Measurements from ENCODE around the gene IER5L.

DNA sequence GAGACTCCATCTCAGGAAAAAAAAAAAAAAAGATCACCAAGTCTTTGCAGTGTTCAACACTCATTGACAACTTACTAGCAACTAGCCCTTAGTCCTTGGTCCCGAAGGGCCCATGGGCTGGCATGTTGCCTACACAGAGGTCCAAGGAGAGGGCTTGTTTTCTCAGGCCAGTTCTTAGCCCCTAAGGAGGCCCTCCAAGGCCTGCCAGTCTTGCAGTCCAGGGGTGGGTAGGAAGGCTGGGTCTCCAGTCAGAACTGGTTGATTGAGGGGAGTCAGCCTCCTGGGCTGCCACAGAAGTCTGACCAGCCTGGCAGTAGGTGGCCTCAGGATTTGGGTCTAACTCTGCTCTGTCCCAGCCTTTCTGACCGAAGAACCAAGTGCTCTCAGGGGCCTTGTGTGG is 32.7 kb downstream of the IER5L start:
- TF ChIP-seq TAF1 (IDR thresholded peaks at IDR 0.05; ENCODE audit: borderline replicate concordance, low read depth, low read length) (no peak), POLR2AphosphoS5 (IDR thresholded peaks at IDR 0.05; ENCODE audit: low read depth, low read length) (no peak)
